MM.1S (cell line): ENCODE data around the gene TUBGCP5.

Experiments used
- DNase-seq: peaks from one replicate; pipeline ENCODE4 v3.0.0-alpha.2; 2015
- H2AFZ ChIP-seq: fragments of 300-600 bp; sonication (generic); 2 replicates; pipeline ENCODE4 v1.6.0; 2016; ENCODE audit warnings: antibody characterized with exemption, low read length
- H3F3A ChIP-seq: fragments of 300-600 bp; sonication (generic); 2 replicates; pipeline ENCODE4 v1.6.1; 2016; ENCODE audit warnings: mild to moderate bottlenecking, antibody characterized with exemption, low read length, moderate library complexity, mixed read lengths; ENCODE audit not compliant: insufficient read depth
- H3K27ac ChIP-seq: fragments of 300-600 bp; sonication (generic); 2 replicates; pipeline ENCODE4 v1.5.1; 2016; ENCODE audit warnings: mild to moderate bottlenecking, low read length
- H3K27me3 ChIP-seq: fragments of 300-600 bp; sonication (generic); replicated peaks from 2 replicates; pipeline ENCODE4 v1.6.0; 2016; ENCODE audit warnings: low read length; ENCODE audit not compliant: insufficient read depth
- H3K36me3 ChIP-seq: fragments of 300-600 bp; sonication (generic); replicated peaks from 2 replicates; pipeline ENCODE4 v1.6.1; 2016; ENCODE audit warnings: mild to moderate bottlenecking, low read length, mixed read lengths; ENCODE audit not compliant: insufficient read depth
- H3K4me1 ChIP-seq: fragments of 300-600 bp; sonication (generic); 2 replicates; pipeline ENCODE4 v1.6.1; 2016; ENCODE audit warnings: low read length, mixed read lengths
- H3K4me2 ChIP-seq: fragments of 300-600 bp; sonication (generic); 2 replicates; pipeline ENCODE4 v1.6.0; 2016; ENCODE audit warnings: low read depth, low read length
- H3K4me3 ChIP-seq: fragments of 300-600 bp; sonication (generic); 2 replicates; pipeline ENCODE4 v1.5.1; 2016; ENCODE audit warnings: low read length, mixed read lengths
- H3K79me2 ChIP-seq: fragments of 300-600 bp; sonication (generic); 2 replicates; pipeline ENCODE4 v1.6.1; 2016; ENCODE audit warnings: mixed run types, low read length, mixed read lengths
- H3K9ac ChIP-seq: fragments of 300-600 bp; sonication (generic); 2 replicates; pipeline ENCODE4 v1.6.1; 2016; ENCODE audit warnings: low read length, mixed read lengths
- H3K9me2 ChIP-seq: fragments of 300-600 bp; sonication (generic); replicated peaks from 2 replicates; pipeline ENCODE4 v1.6.1; 2016; ENCODE audit warnings: mild to moderate bottlenecking, low read length, mixed read lengths; ENCODE audit not compliant: insufficient read depth
- H3K9me3 ChIP-seq: fragments of 300-600 bp; sonication (generic); replicated peaks from 2 replicates; pipeline ENCODE4 v1.6.1; 2016; ENCODE audit warnings: mild to moderate bottlenecking, low read length, mixed read lengths; ENCODE audit not compliant: insufficient read depth
- H4K20me1 ChIP-seq: fragments of 300-600 bp; sonication (generic); 2 replicates; pipeline ENCODE4 v1.6.1; 2016; ENCODE audit warnings: mild to moderate bottlenecking, low read length, moderate library complexity, mixed read lengths; ENCODE audit not compliant: insufficient read depth
- EZH2 ChIP-seq: fragments of 300-600 bp; sonication (generic); optimal IDR thresholded peaks from 2 replicates; pipeline ENCODE3; 2017; ENCODE audit warnings: low read depth, mild to moderate bottlenecking, antibody characterized with exemption, low read length, mixed read lengths
- EZH2phosphoT487 ChIP-seq: fragments of 300-600 bp; sonication (generic); IDR thresholded peaks from 2 replicates; pipeline ENCODE4 v1.6.1; 2018; ENCODE audit warnings: antibody characterized with exemption, low read length
- TF ChIP-seq, protein P1 (sequence below): fragments of 300-600 bp; sonication (generic); IDR thresholded peaks from 2 replicates; pipeline ENCODE4 v1.5.1; 2016; ENCODE audit warnings: antibody characterized with exemption, low read length, mixed read lengths

Gene TUBGCP5

GRCh38 chr15:23069496-23070166 lies 30.3 kb upstream of the TUBGCP5 start:
- H3K4me1 ChIP-seq, result peaks cover 4% of the 10 kb centered on the region
- 0 out of 2 replicates have a peak, but pooled peaks cover 6% of the 10 kb centered on the region for H3K27me3 ChIP-seq
- no peak for TF ChIP-seq EZH2
- TF ChIP-seq, protein P1, sequence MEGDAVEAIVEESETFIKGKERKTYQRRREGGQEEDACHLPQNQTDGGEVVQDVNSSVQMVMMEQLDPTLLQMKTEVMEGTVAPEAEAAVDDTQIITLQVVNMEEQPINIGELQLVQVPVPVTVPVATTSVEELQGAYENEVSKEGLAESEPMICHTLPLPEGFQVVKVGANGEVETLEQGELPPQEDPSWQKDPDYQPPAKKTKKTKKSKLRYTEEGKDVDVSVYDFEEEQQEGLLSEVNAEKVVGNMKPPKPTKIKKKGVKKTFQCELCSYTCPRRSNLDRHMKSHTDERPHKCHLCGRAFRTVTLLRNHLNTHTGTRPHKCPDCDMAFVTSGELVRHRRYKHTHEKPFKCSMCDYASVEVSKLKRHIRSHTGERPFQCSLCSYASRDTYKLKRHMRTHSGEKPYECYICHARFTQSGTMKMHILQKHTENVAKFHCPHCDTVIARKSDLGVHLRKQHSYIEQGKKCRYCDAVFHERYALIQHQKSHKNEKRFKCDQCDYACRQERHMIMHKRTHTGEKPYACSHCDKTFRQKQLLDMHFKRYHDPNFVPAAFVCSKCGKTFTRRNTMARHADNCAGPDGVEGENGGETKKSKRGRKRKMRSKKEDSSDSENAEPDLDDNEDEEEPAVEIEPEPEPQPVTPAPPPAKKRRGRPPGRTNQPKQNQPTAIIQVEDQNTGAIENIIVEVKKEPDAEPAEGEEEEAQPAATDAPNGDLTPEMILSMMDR, result peak; percentile 11; the same call in 1 of the 2 replicates
- no peak overlapping the region for H3K4me3 ChIP-seq
- H2AFZ ChIP-seq, result no peak overlapping the region
- H3K9ac ChIP-seq, result no peak overlapping the region
- no peaks in the 10 kb centered on the region for H3F3A ChIP-seq
- H3K9me2 ChIP-seq, result no peaks in the 10 kb centered on the region
- DNase-seq, result no peak
- H4K20me1 ChIP-seq, result no peaks in the 10 kb centered on the region
- H3K36me3 ChIP-seq, result no peaks in the 10 kb centered on the region
- no peak overlapping the region for H3K4me2 ChIP-seq
- H3K9me3 ChIP-seq, result no peaks in the 10 kb centered on the region
- no peaks in the 10 kb centered on the region for H3K79me2 ChIP-seq
- H3K27ac ChIP-seq, result no peak overlapping the region

DNA sequence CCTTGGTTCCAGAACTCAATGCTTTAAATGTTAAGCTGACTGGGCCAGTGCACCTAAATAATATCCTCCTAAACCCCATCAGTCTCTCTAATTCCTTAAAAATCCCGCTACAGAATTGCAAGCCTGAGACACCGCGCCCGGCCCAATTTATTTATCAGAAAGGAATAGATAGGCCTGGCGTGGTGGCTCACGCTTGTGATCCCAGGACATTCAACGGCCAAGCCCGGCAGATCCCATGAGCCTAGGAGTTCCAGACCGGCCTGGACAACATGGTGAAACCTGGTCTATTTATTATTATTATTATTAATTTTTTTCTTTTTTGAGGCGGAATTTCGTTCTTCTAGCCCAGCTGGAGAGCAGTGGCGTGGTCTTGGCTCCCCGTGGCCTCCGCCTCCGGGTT lies 28.0 kb upstream of the TUBGCP5 start:
- no peaks in the 10 kb centered on the region for H3K9me3 ChIP-seq
- H3K36me3 ChIP-seq, result no peaks in the 10 kb centered on the region
- TF ChIP-seq EZH2, result no peak
- TF ChIP-seq, protein P1, result no peak
- TF ChIP-seq EZH2phosphoT487, result no peak
- no peak overlapping the region for H3K4me3 ChIP-seq
- H3F3A ChIP-seq, result no peaks in the 10 kb centered on the region
- no peak overlapping the region for H3K9ac ChIP-seq
- H4K20me1 ChIP-seq, result no peaks in the 10 kb centered on the region
- no peaks in the 10 kb centered on the region for H3K79me2 ChIP-seq
- no peaks in the 10 kb centered on the region for H3K9me2 ChIP-seq
- no peak overlapping the region for H3K4me2 ChIP-seq
- H2AFZ ChIP-seq, result no peak overlapping the region
- DNase-seq, result no peak
- H3K4me1 ChIP-seq, result no peaks in the 10 kb centered on the region
- no peaks in the 10 kb centered on the region for H3K27me3 ChIP-seq
- H3K27ac ChIP-seq, result no peak overlapping the region

DNA sequence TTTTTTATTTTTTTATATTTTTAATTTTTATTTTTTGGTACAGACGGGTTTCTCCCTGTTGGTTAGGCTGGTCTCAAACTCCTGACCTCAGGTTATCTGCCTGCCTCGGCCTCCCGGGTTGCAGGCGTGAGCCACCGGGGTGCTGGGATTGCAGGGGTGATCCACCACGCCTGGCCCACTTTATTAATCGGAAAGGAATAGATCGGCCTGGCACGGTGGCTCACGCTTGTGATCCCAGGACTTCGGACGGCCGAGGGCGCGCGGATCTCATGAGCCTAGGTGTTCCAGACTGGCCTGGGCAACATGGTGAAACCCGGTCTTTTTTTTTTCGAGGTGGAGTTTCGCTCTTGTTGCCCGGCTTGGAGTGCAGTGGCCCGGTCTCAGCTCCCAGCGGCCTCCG lies 26.5 kb upstream of the TUBGCP5 start:
- no peaks in the 10 kb centered on the region for H3K4me1 ChIP-seq
- H3K27ac ChIP-seq, result no peak overlapping the region
- no peak overlapping the region for H3K4me2 ChIP-seq
- TF ChIP-seq, protein P1, result no peak
- TF ChIP-seq EZH2phosphoT487, result no peak
- no peak for TF ChIP-seq EZH2
- no peaks in the 10 kb centered on the region for H3K36me3 ChIP-seq
- no peaks in the 10 kb centered on the region for H3K27me3 ChIP-seq
- no peaks in the 10 kb centered on the region for H3F3A ChIP-seq
- H4K20me1 ChIP-seq, result no peaks in the 10 kb centered on the region
- no peaks in the 10 kb centered on the region for H3K9me3 ChIP-seq
- DNase-seq, result no peak
- H3K9ac ChIP-seq, result no peak overlapping the region
- H3K79me2 ChIP-seq, result no peaks in the 10 kb centered on the region
- H3K9me2 ChIP-seq, result no peaks in the 10 kb centered on the region
- H3K4me3 ChIP-seq, result no peak overlapping the region
- no peak overlapping the region for H2AFZ ChIP-seq
